ENCODE measurements around the gene ATP2B2.

Gene ATP2B2

GRCh38 chr3:10416730-10417300, 88.6 kb downstream of the ATP2B2 start:
- H3K9me3 Mint-ChIP-seq: no peaks in the 10 kb centered on the region
- H3K27me3 Mint-ChIP-seq: no peaks in the 10 kb centered on the region
- ATAC-seq: no peak
- H3K4me3 Mint-ChIP-seq: no peak overlapping the region
- no peaks in the 10 kb centered on the region for H3K36me3 Mint-ChIP-seq
- H3K27ac Mint-ChIP-seq: no peak overlapping the region
- H3K4me1 Mint-ChIP-seq: peaks cover 33% of the 10 kb centered on the region

DNA sequence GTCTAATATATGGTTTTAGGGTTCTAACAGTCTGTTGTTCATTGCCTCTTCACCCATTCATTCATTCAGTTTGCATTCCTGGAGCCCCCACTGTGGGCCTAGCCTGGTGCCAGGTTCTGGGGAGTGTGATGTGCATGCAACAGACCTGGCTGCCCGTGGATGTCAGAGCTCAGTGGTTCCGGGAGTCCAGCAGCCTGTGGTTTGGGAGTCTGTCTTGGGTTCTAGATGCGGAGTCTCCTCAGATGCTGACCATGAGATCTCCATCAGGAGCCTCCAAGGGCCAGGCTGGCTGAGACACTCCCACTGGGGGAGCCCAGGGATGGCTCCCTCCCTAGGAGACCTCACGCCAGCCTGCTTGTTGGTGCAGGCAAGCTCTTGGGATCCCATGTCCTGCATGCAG, 92.3 kb downstream of the ATP2B2 start:
- H3K36me3 Mint-ChIP-seq: no peaks in the 10 kb centered on the region
- ATAC-seq: no peak
- no peaks in the 10 kb centered on the region for H3K9me3 Mint-ChIP-seq
- H3K27me3 Mint-ChIP-seq: no peaks in the 10 kb centered on the region
- no peak overlapping the region for H3K4me3 Mint-ChIP-seq
- H3K4me1 Mint-ChIP-seq: peaks cover 7% of the 10 kb centered on the region
- no peak overlapping the region for H3K27ac Mint-ChIP-seq

DNA sequence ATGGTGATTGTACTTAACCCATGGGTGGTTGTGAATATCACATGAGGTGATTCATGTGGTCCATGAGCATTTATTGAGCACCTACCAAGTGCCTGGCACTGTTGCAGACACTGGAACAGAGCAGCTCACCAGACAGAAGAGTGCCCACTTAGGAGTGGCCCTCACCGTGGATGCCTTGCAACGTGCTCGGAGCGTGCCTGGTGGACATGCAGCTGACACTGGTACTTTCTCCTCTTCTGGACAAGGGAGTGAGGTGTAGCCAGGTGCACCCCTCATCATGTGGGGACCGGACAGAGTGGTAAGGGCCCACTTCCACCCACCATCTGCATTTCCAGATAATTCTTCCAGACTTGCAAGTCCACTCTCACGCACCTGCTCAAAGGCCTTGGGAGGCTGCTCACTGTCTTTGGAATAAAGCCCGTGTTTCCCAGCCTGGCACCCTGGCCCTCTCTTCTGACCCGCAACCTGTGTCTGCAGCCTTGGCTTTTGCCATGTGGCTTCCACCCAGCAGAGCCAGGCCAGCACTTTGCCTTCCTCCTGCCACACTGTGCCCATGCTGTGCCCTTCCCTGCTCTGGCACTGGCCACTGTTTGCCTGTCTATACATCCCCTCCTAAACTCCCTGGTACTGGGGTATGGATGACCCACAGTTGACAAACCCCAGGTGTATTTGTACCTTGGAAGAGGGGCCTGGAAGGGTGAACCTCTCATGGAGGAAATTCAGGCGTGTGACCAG, 93.6 kb downstream of the ATP2B2 start:
- Mint-ChIP-seq H3K27ac (peak overlapping the region; percentile 40), H3K4me3 (no peak overlapping the region), H3K9me3 (no peaks in the 10 kb centered on the region), H3K36me3 (no peaks in the 10 kb centered on the region), H3K4me1 (peaks cover 7% of the 10 kb centered on the region), H3K27me3 (no peaks in the 10 kb centered on the region)
- ATAC-seq: no peak

- no peaks in the 10 kb centered on the region for H3K27me3 Mint-ChIP-seq
- peaks cover 7% of the 10 kb centered on the region for H3K4me1 Mint-ChIP-seq
- H3K4me3 Mint-ChIP-seq: no peak overlapping the region
- no peak for ATAC-seq
- H3K9me3 Mint-ChIP-seq: no peaks in the 10 kb centered on the region
- H3K27ac Mint-ChIP-seq: peak overlapping the region; percentile 24
- H3K36me3 Mint-ChIP-seq: no peaks in the 10 kb centered on the region
Measured at GRCh38 chr3:10410383-10411002, 94.9 kb downstream of the ATP2B2 start.

DNA sequence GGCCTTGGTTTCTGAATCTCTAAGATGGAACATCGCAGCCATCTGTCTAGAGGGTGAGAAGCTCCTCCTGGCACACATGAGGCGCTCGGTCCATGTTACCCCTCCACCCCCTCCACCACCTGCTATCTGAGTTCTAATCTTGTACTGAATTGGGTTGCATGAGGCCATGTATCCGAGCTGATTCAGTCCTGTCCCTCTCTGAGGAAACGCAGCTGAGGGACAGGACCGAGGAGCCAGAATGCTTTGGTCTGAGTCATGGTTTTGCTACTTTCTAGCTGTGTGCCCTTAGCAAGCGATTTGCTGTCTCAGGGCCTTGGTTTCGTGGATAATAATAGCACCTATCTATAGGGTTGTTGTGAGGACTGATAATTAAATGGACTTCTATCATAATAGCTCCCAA, 96.7 kb downstream of the ATP2B2 start:
- no peaks in the 10 kb centered on the region for H3K9me3 Mint-ChIP-seq
- H3K4me1 Mint-ChIP-seq: peaks cover 7% of the 10 kb centered on the region
- no peak overlapping the region for H3K4me3 Mint-ChIP-seq
- no peaks in the 10 kb centered on the region for H3K36me3 Mint-ChIP-seq
- H3K27ac Mint-ChIP-seq: no peak overlapping the region
- H3K27me3 Mint-ChIP-seq: no peaks in the 10 kb centered on the region
- ATAC-seq: no peak

DNA sequence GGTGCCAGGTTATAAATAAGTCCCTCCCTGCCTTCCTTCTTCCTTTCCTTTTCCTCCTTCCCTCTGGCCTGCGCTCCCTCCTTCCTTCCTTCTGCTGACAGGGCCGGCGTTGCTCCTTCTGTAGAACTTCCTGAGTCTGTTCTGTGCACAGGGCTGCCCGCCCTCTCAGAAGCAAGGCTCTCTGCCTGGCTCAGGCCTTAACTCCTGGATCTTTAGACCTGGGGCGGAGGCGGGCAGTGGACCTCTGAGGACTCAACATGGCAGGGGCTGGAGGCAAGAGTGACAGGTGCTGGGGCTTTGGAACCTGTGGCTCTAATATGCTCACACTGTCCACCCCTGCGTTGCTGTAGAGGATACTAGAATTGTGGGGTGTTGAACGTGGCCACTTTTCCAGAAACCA, 98.0 kb downstream of the ATP2B2 start:
- no peak overlapping the region for H3K27ac Mint-ChIP-seq
- no peaks in the 10 kb centered on the region for H3K27me3 Mint-ChIP-seq
- ATAC-seq: no peak
- peaks cover 4% of the 10 kb centered on the region for H3K4me1 Mint-ChIP-seq
- H3K4me3 Mint-ChIP-seq: no peak overlapping the region
- no peaks in the 10 kb centered on the region for H3K9me3 Mint-ChIP-seq
- no peaks in the 10 kb centered on the region for H3K36me3 Mint-ChIP-seq

- no peak for ATAC-seq
- no peak overlapping the region for H3K27ac Mint-ChIP-seq
- no peaks in the 10 kb centered on the region for H3K36me3 Mint-ChIP-seq
- H3K9me3 Mint-ChIP-seq: no peaks in the 10 kb centered on the region
- H3K27me3 Mint-ChIP-seq: no peaks in the 10 kb centered on the region
- no peak overlapping the region for H3K4me3 Mint-ChIP-seq
- H3K4me1 Mint-ChIP-seq: no peaks in the 10 kb centered on the region
Measured at GRCh38 chr3:10406414-10406813, 99.0 kb downstream of the ATP2B2 start.

- no peaks in the 10 kb centered on the region for H3K27me3 Mint-ChIP-seq
- H3K9me3 Mint-ChIP-seq: no peaks in the 10 kb centered on the region
- no peak for ATAC-seq
- H3K4me1 Mint-ChIP-seq: no peaks in the 10 kb centered on the region
- H3K36me3 Mint-ChIP-seq: no peaks in the 10 kb centered on the region
- H3K4me3 Mint-ChIP-seq: no peak overlapping the region
- no peak overlapping the region for H3K27ac Mint-ChIP-seq
Measured at GRCh38 chr3:10405816-10406215, 99.6 kb downstream of the ATP2B2 start.

DNA sequence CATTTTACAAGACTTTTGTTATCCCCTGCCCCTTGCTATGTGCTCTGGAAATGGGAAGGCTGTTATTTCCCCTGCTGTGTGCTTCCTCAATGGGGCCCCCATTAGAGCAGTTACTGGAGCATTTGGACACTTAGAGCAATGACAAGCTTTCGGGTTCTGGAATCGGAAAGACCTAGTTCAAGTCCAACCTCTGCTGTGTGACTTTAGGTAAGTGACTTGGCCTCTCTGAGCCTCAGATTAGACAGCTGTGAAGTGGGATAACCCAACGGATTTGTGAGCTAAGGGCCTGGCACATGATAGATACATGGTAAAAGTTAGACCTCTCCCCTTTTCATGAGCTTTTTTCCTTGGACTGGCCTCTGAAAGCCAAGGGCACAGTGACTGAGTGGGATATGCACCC, 100.5 kb downstream of the ATP2B2 start:
- no peak for ATAC-seq
- H3K27me3 Mint-ChIP-seq: no peaks in the 10 kb centered on the region
- H3K9me3 Mint-ChIP-seq: no peaks in the 10 kb centered on the region
- no peaks in the 10 kb centered on the region for H3K36me3 Mint-ChIP-seq
- no peak overlapping the region for H3K4me3 Mint-ChIP-seq
- H3K27ac Mint-ChIP-seq: no peak overlapping the region
- peaks cover 8% of the 10 kb centered on the region for H3K4me1 Mint-ChIP-seq

- ATAC-seq: no peak
- Mint-ChIP-seq H3K36me3 (no peaks in the 10 kb centered on the region), H3K27me3 (no peaks in the 10 kb centered on the region), H3K4me1 (peaks cover 13% of the 10 kb centered on the region), H3K27ac (no peak overlapping the region), H3K9me3 (no peaks in the 10 kb centered on the region), H3K4me3 (no peak overlapping the region)
Measured at GRCh38 chr3:10404377-10404776, 101.0 kb downstream of the ATP2B2 start.

DNA sequence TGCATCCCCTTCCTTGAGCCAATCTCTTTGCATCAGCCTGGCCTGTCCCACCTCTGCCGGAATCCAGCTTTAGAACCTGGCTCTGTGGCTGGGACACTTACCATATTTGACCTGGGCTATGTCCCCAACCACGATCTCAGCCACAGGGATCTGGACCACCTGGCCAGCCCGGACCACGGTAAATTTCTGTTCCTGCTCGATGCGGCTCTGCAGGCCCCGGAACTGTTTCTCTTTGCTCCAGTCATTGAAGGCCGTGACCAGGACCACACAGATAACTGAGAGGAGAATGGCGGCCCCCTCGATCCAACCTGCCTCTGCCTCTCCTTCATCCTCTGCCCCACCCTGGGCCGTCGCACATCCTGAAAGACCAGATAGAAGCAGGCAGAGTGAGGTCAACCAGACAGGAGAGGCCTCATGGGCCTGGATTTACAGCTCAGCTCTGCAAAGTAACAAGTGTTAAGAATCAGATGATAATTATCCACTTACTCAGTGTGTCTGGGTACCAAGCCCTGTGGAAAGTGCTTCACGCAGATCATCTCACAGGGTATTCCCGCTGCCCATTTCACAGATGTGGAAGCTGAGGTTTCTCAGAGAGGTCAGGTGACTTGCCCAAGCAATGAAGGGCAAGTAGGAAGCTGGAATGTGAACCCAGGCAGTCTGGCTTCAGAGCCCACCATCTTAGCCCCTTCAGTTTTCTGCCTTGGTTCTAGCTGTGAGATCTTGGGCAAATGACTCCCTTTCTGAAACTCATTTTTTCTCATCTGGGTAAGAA, 103.2 kb downstream of the ATP2B2 start:
- H3K27me3 Mint-ChIP-seq: no peaks in the 10 kb centered on the region
- no peak overlapping the region for H3K27ac Mint-ChIP-seq
- H3K4me3 Mint-ChIP-seq: no peak overlapping the region
- H3K9me3 Mint-ChIP-seq: no peaks in the 10 kb centered on the region
- H3K4me1 Mint-ChIP-seq: peaks cover 35% of the 10 kb centered on the region
- H3K36me3 Mint-ChIP-seq: no peaks in the 10 kb centered on the region
- ATAC-seq: no peak

- no peak overlapping the region for H3K4me3 Mint-ChIP-seq
- ATAC-seq: no peak
- H3K9me3 Mint-ChIP-seq: no peaks in the 10 kb centered on the region
- peak overlapping the region; percentile 71 for H3K27ac Mint-ChIP-seq
- no peaks in the 10 kb centered on the region for H3K36me3 Mint-ChIP-seq
- no peaks in the 10 kb centered on the region for H3K27me3 Mint-ChIP-seq
- H3K4me1 Mint-ChIP-seq: peaks cover 48% of the 10 kb centered on the region
Measured at GRCh38 chr3:10400749-10401495, 104.5 kb downstream of the ATP2B2 start.

DNA sequence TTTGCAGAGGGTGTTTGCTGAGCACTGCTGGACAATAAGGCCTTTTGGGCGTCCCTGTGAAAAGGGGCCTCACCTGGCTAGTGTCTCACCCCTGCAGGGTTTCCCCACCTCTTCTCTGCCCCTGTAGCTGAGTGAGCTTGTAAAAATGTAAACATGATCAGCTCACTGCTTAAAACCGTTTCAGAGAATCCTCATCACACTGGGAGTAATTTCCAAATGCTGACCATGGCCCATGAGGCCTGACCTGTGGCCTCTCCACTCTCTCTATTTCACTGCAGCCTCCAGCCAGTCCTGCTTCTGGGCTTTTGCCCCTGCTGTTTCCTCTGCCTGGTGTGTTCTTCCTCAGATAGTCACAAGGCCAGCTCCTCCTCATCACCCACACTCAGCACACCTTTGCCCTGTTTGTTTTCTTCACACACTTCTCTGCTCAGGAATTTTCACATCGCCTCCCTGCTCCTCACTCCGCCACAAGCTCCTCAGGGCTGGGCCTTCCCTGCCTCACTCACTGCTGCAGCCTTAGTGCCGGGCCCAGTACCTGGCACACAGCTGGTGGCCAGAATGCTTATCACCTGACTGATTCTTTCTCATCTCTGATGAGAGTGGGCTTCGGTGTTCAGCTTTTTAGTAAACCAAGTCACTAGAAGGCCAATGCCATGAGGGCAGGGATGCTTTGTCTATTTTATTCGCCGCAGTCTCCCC, 105.2 kb downstream of the ATP2B2 start:
- peaks cover 55% of the 10 kb centered on the region for H3K4me1 Mint-ChIP-seq
- H3K27ac Mint-ChIP-seq: peak overlapping the region; percentile 71
- H3K9me3 Mint-ChIP-seq: no peaks in the 10 kb centered on the region
- no peak overlapping the region for H3K4me3 Mint-ChIP-seq
- ATAC-seq: no peak
- H3K27me3 Mint-ChIP-seq: no peaks in the 10 kb centered on the region
- no peaks in the 10 kb centered on the region for H3K36me3 Mint-ChIP-seq

- Mint-ChIP-seq H3K36me3 (no peaks in the 10 kb centered on the region), H3K27me3 (no peaks in the 10 kb centered on the region), H3K9me3 (no peaks in the 10 kb centered on the region), H3K27ac (peak overlapping the region; percentile 71), H3K4me1 (peaks cover 60% of the 10 kb centered on the region), H3K4me3 (no peak overlapping the region)
- ATAC-seq: no peak
Measured at GRCh38 chr3:10399634-10400033, 105.8 kb downstream of the ATP2B2 start.

All from stimulated activated memory B cell treated with anti-CD40 and anti-IgM and Interleukin-4, amounts not matched to agents 10 μg/mL and 1 μg/mL and 100 μg/mL, for 72 hours (primary cell).